ENCODE data around the gene PSPC1. TPM values are rescaled to one million over a fixed set of nuclear protein-coding genes. Genes with fewer than 3 reads are reported as not detected.
"Not testable (repeated sequence)": the region's sequence is repeated elsewhere in the genome, so short reads cannot be mapped to it uniquely, and the experiment has no call there.

Gene PSPC1
- polyA plus RNA-seq, 1 donor from 2014 or later: 166 TPM

- TF ChIP-seq SMC3 (conservative IDR thresholded peaks at IDR 0.05; ENCODE audit: poor library complexity) (no peak), CTCF (IDR thresholded peaks at IDR 0.05; ENCODE audit: poor library complexity, severe bottlenecking) (no peak), MXI1 (conservative IDR thresholded peaks at IDR 0.05; ENCODE audit: poor library complexity, severe bottlenecking) (no peak), RAD21 (conservative IDR thresholded peaks at IDR 0.05) (no peak), EZH2 (IDR thresholded peaks at IDR 0.05; ENCODE audit: borderline replicate concordance, insufficient read depth, low read length, poor library complexity, severe bottlenecking) (no peak), REST (IDR thresholded peaks at IDR 0.05; ENCODE audit: borderline replicate concordance) (no peak), EP300 (conservative IDR thresholded peaks at IDR 0.05; ENCODE audit: poor library complexity, severe bottlenecking) (no peak), TAF1 (IDR thresholded peaks at IDR 0.05; ENCODE audit: low read depth) (no peak), POLR2AphosphoS5 (IDR thresholded peaks at IDR 0.05) (no peak)
- H3K27me3 ChIP-seq (ENCODE audit: insufficient read depth, low read depth, low read length): no peaks in the 10 kb centered on the region
- H3K9me2 ChIP-seq (ENCODE audit: insufficient read depth, low read length): no peaks in the 10 kb centered on the region
- no peak overlapping the region for H2AFZ ChIP-seq (ENCODE audit: low read depth, low read length)
- no peak overlapping the region for H3K4me3 ChIP-seq (ENCODE audit: low read length)
- no peaks in the 10 kb centered on the region for H4K20me1 ChIP-seq (ENCODE audit: insufficient read depth)
- H3K79me2 ChIP-seq (replicated peaks; ENCODE audit: insufficient read depth, low read length): no peaks in the 10 kb centered on the region
- H3F3A ChIP-seq (ENCODE audit: insufficient read depth, low read length, poor library complexity, severe bottlenecking): no peaks in the 10 kb centered on the region
- H3K36me3 ChIP-seq (ENCODE audit: insufficient read depth, low read length): no peaks in the 10 kb centered on the region
- H3K4me2 ChIP-seq (ENCODE audit: low read length): no peak overlapping the region
- H3K27ac ChIP-seq (ENCODE audit: low read length): no peak overlapping the region
- no peaks in the 10 kb centered on the region for H3K9me3 ChIP-seq (ENCODE audit: low read length)
- H3K9ac ChIP-seq (ENCODE audit: low read length): no peak overlapping the region
Measured at GRCh38 chr13:19695428-19695827, 87.3 kb downstream of the PSPC1 start.

- H3K27me3 ChIP-seq (ENCODE audit: insufficient read depth, low read depth, low read length); H3K4me2 ChIP-seq (ENCODE audit: low read length); H3K9me3 ChIP-seq (ENCODE audit: low read length); H2AFZ ChIP-seq (ENCODE audit: low read depth, low read length); H4K20me1 ChIP-seq (ENCODE audit: insufficient read depth); H3K9ac ChIP-seq (ENCODE audit: low read length); H3K9me2 ChIP-seq (ENCODE audit: insufficient read depth, low read length); H3K36me3 ChIP-seq (ENCODE audit: insufficient read depth, low read length); H3K79me2 ChIP-seq (replicated peaks; ENCODE audit: insufficient read depth, low read length); H3K4me3 ChIP-seq (ENCODE audit: low read length); H3K27ac ChIP-seq (ENCODE audit: low read length); H3F3A ChIP-seq (ENCODE audit: insufficient read depth, low read length, poor library complexity, severe bottlenecking): not testable (repeated sequence)
Measured at GRCh38 chr13:19691447-19691846, 91.3 kb downstream of the PSPC1 start.

- H3K79me2 ChIP-seq (replicated peaks; ENCODE audit: insufficient read depth, low read length): no peaks in the 10 kb centered on the region
- H3K9me2 ChIP-seq (ENCODE audit: insufficient read depth, low read length): no peaks in the 10 kb centered on the region
- H3K27ac ChIP-seq (ENCODE audit: low read length): no peak overlapping the region
- H3K36me3 ChIP-seq (ENCODE audit: insufficient read depth, low read length): no peaks in the 10 kb centered on the region
- no peak overlapping the region for H3K4me2 ChIP-seq (ENCODE audit: low read length)
- no peaks in the 10 kb centered on the region for H3K9me3 ChIP-seq (ENCODE audit: low read length)
- no peak overlapping the region for H2AFZ ChIP-seq (ENCODE audit: low read depth, low read length)
- no peak overlapping the region for H3K9ac ChIP-seq (ENCODE audit: low read length)
- no peaks in the 10 kb centered on the region for H3K27me3 ChIP-seq (ENCODE audit: insufficient read depth, low read depth, low read length)
- TF ChIP-seq EZH2 (IDR thresholded peaks at IDR 0.05; ENCODE audit: borderline replicate concordance, insufficient read depth, low read length, poor library complexity, severe bottlenecking) (no peak), MXI1 (conservative IDR thresholded peaks at IDR 0.05; ENCODE audit: poor library complexity, severe bottlenecking) (no peak), RAD21 (conservative IDR thresholded peaks at IDR 0.05) (no peak), POLR2AphosphoS5 (IDR thresholded peaks at IDR 0.05) (no peak), CTCF (IDR thresholded peaks at IDR 0.05; ENCODE audit: poor library complexity, severe bottlenecking) (no peak), TAF1 (IDR thresholded peaks at IDR 0.05; ENCODE audit: low read depth) (no peak), SMC3 (conservative IDR thresholded peaks at IDR 0.05; ENCODE audit: poor library complexity) (no peak)
- H4K20me1 ChIP-seq (ENCODE audit: insufficient read depth): no peaks in the 10 kb centered on the region
- no peaks in the 10 kb centered on the region for H3F3A ChIP-seq (ENCODE audit: insufficient read depth, low read length, poor library complexity, severe bottlenecking)
- no peak overlapping the region for H3K4me3 ChIP-seq (ENCODE audit: low read length)
Measured at GRCh38 chr13:19685437-19685836, 97.3 kb downstream of the PSPC1 start.
